HG02759 (cell line): ENCODE results near the gene GOSR1.
"Not testable (repeated sequence)": the region's sequence is repeated elsewhere in the genome, so short reads cannot be mapped to it uniquely, and the experiment has no call there.

Experiments
- ATAC-seq: cut with Tn5 transposase; IDR thresholded peaks from one replicate; pipeline ENCODE4 v1.9.1; 2021; ENCODE audit warnings: mild to moderate bottlenecking, moderate library complexity; ENCODE audit not compliant: unreplicated experiment

GOSR1 gene

DNA sequence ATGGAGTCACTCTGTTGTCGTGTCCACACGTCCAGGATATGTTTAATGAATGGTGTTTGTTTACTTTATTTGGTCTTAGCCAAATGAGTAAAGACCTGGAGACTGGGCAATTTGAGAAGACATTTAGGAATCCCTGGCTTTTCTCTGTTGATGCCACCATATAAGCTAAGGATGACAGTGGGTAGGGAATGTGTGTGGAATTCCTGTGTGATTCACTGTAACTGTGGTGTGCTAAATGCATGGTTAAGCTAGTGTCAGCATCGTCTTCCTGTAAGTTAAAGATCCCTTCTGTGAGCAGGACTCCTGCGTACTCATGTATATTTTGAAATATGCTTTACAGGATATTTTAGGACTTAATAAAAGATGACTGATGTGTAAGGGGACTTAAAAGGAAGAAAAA is 26.4 kb downstream of the GOSR1 start:
- ATAC-seq = no peak

DNA sequence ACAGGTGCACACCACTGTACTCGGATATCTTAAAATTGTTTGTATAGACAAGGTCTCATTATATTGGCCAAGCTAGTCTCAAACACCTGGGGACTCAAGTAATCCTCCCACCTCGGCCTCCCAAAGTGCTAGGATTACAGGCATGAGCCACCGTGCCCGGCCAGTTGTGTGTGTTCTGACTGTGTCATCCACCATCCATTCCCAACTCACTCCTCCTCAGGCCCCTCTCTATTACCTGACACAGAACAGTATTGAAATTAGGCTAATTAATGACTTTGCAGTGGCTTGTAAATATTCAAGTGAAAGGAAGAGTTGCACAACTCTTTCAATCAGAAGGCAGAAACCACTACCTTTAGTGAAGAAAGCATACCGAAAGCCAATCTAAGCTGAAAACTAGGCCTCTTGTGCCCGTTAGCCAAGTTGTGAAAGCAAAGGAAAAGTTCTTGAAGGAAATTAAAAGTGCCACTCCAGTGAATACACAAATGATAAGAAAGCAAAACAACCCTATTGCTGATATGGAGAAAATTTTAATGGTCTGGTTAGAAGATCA is 28.7 kb downstream of the GOSR1 start:
- ATAC-seq = no peak

DNA sequence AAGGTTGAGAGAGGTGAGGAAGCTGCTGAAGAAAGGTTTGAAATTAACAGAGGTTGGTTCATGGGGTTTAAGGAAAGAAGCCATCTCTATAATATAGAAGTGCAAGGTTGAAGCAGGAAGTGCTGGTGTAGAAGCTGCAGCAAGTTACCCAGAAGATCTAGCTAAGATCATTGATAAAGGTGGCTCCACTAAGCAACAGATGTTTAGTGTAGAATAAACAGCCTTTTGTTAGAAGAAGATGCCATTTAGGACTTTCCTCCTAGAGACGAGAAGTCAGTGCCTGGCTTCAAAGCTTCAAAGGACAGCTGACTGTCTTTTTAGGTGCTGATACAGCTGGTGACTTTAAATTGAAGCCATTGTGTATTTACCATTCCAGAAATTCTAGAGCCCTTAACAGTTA is 29.3 kb downstream of the GOSR1 start:
- no peak for ATAC-seq

DNA sequence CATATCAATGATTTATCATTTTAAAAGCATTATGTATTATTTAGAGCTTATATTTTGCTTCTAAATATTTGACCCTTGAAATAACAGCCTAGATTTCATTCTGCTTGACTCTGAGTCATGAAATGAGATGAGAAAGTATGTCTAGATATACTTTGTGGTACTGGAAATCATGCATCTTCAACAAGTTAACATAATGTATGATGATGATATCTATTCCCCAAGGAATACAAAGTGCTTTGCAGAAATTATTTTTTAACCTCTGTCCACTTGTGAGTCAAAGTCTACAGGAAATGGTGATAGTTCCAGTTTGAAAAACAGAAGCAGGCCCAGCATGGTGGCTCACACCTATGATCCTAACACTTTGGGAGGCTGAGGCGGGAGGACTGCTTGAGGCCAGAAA is 36.1 kb downstream of the GOSR1 start:
- ATAC-seq = no peak

DNA sequence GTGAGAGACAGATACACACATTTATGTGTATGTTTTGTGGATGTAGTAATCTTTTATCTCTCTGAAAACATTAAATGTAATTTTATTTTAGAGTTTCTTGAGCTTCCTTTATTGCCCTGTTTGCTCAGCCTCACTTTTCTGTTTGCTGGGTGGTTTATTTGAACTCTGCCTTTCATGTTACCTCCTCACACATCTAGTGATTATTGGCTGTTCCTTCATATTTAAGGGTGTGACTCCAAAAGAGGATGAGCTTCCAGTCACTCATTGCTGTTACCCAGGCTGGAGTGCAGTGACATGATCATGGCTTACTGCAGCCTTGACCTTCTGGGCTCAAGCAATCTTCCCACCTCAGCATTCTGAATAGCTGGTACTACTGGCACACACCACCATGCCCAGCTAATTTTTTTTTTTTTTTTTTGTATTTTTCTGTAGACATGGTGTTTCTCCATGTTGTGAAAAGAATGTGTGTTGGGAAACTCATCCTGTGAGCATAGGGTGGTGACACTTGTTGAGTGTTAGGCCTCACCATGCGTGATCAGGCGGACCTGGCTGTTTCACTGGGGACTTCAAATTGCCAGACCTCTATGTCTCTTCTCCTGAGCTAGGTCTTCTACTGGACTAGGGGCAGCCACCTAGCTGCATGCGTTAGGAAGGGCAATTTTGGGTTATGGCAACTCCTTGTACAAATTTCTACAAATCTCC is 37.8 kb downstream of the GOSR1 start:
- ATAC-seq = no peak

GRCh38 chr17:30517786-30518185 is 40.6 kb downstream of the GOSR1 start:
- no peak for ATAC-seq

- ATAC-seq = no peak
Measured at GRCh38 chr17:30519166-30519565, 42.0 kb downstream of the GOSR1 start.

DNA sequence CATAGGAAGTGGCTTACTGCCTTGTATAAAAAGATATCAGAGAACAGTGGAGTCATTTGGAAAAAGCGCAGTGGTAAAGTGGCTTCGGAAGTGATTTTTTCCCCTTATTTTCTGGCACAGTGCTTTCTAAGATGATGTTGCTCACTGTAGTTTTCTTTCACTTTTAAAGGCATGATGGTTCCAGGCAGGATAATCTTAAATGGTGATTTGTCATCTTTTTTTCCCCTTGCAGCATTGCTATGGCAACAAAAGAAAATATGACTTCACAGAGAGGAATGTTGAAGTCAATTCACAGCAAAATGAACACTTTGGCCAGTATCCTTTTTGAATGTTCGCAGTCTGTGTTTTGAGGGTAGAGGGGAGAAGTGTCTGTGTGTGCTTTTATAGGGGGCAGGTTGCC is 42.5 kb downstream of the GOSR1 start:
- no peak for ATAC-seq

DNA sequence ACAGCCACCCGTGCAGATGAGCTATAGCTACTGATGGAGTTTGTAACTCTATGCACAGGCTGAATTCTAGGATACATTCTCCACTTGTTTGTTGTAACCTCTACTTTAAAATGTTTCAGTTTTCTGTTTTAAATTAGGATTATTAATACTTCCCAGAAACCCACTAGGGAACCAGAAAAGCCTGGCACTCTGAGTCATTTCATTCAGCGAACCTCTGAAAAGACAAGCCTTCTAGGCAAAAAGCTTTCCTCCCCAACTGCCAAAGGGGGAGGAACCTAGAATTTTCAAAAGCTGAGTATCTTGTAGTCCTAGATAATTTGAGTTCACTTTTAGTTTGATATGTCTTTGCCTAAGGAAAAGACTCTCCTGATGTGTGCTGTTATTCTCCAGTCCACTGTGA is 43.2 kb downstream of the GOSR1 start:
- no peak for ATAC-seq

DNA sequence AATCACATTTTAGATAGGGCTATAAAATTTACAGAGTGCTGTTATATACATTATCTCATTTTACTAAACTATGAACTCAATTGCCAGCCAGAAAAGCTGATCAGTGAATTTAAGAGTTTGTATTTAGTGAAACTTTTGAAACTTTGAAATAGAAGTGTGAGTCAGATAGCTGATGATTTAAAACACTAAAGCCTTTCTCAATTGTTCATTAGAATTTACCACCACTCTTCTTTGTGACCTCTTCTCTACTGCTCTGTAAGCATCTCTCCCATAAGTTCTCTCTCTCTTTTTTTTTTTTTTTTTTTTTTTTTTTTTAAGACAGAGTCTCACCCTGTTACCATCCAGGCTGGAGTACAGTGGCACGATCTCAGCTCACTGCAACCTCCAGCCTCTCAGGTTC is 43.7 kb downstream of the GOSR1 start:
- ATAC-seq = no peak

GRCh38 chr17:30521766-30522165 is 44.6 kb downstream of the GOSR1 start:
- ATAC-seq = no peak

DNA sequence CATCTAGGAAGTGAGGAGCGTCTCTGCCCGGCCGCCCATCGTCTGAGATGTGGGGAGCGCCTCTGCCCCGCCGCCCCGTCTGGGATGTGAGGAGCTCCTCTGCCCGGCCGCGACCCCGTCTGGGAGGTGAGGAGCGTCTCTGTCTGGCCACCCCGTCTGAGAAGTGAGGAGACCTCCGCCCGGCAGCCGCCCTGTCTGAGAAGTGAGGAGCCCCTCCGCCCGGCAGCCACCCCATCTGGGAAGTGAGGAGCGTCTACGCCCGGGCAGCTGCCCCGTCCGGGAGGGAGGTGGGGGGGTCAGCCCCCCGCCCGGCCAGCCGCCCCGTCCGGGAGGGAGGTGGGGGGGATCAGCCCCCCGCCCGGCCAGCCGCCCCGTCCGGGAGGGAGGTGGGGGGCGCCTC is 46.0 kb downstream of the GOSR1 start:
- not testable (repeated sequence) for ATAC-seq

- no peak for ATAC-seq
Measured at GRCh38 chr17:30524847-30525246, 47.6 kb downstream of the GOSR1 start.

DNA sequence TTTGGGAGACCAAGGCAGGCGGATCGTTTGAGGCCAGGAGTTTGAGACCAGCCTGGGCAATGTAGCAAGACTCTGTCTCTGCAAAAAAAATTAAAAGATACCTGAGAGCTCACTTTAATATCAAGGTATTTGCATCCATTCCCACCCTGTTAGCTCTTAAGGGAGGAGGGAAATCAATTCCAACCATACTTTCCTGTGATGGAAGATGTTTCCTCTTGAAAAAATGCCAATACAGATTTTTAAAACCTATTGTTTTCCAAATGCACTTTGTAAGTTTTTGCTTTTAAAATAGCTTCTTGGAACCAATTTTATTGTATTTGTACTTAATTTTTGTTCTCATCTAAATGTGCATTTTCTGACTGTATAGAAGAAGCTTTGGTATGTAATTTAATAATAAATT is 49.2 kb downstream of the GOSR1 start:
- ATAC-seq = no peak

DNA sequence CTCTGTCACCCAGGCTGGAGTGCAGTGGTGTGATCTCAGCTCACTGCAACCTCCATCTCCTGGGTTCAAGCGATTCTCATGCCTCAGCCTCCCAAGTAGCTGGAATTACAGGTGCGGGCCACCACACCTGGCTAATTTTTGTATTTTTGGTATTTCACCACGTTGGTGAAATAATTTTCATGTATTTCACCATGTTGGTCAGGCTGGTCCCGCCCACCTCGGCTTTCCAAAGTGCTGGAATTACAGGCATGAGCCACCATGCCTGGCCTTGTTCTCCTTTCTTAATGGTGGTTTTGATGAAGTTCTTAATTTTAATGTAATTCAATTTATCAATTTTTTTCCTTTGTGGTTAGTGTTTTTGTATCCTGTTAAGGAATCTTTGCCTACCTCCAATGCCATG is 51.5 kb downstream of the GOSR1 start:
- not testable (repeated sequence) for ATAC-seq

GRCh38 chr17:30530346-30531025 is 53.3 kb downstream of the GOSR1 start:
- ATAC-seq = no peak

- no peak for ATAC-seq
Measured at GRCh38 chr17:30532871-30533270, 55.7 kb downstream of the GOSR1 start.

DNA sequence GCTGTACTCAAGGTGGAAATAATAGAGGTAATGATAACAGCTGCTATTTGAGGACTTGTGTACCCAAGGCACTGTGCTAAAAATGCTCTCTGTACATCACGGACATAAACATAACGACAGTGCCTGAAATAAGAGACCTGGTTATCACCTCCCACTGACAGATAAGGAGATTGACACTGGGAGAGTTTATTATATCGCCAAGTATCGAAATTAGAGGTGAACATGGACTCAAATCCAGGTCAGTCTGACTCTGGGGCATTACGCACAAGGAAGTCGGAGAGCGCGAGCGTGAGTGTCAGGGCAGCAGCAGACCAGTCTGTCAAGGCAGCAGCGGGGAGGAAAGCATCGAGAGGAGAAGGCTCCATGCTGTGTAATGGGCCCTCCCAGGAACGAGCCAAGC is 57.1 kb downstream of the GOSR1 start:
- ATAC-seq = no peak

- ATAC-seq = no peak
Measured at GRCh38 chr17:30534938-30535921, 58.0 kb downstream of the GOSR1 start.

DNA sequence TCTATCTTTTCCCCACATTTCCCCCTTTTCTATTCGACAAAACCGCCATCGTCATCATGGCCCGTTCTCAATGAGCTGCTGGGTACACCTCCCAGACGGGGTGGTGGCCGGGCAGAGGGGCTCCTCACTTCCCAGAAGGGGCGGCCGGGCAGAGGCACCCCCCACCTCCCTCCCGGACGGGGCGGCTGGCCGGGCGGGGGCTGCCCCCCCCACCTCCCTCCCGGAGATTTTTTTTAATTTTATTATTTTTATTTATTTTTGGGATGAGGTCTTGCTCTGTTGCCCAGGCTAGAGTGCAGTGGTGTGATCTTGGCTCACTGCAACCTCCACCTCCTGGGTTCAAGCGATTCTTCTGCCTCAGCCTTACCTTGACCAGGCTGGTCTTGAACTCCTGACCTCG is 59.6 kb downstream of the GOSR1 start:
- not testable (repeated sequence) for ATAC-seq

- ATAC-seq = not testable (repeated sequence)
Measured at GRCh38 chr17:30537667-30538066, 60.5 kb downstream of the GOSR1 start.
